GM19468 (cell line): ENCODE data around the gene TGFBR3.

ENCODE experiments used
- ATAC-seq: cut with Tn5 transposase; IDR thresholded peaks from one replicate; pipeline ENCODE4 v1.9.1; 2021; ENCODE audit warnings: mild to moderate bottlenecking, moderate library complexity, moderate number of reproducible peaks; ENCODE audit not compliant: unreplicated experiment; ENCODE audit errors: extremely low read depth

TGFBR3 gene

DNA sequence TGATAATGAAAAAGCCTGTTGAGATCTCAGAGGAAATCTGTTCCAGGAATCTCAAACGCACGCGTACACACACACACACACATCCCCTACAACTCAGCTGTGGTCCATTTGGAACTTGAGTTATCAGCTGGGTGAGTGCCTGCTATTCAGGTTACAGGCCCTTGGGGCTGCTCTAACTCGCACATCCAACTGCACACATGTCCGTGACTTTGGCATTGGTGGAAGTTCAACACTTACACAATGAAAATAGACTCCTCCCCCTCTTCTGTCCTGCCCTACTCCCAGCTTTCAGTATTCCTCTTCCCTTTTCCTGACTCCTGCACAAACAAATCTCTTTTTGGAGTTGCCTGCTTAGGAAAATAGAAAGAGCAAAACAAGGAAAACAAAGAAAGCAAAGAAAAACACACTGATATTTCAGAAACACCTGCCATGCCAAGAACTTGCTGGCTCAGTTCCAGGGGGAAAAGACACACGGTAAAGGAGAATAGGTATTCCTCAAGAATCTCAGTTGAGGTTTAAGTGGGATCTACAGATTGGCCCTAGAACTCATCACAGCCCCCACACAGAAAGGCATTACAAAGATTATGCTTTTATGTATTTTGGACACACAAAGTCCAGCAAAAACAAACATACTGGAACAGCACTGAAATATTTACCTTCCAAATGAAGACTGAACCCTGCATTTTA is 140.9 kb downstream of the TGFBR3 start:
- ATAC-seq: no peak

DNA sequence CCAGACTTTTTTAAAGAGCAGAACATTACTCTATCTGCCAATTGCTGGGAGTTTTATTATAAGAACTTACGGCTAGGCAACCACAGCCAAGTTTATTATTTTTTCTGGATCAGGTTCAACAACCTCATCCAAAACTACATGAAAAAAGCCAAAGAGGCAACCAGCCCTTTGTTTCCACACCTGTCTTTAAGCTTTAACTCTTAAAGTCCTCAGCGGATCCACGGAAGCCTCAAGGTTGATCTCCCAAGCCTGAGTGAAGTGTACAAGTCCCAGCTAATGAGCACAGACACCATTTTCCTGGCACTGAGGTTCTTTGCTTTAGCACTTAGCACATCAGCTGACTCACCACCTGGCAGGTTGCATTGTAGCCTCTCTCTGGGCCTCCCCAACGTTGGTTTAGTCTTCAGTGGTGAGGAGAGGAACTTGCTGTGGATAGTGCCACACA is 143.1 kb downstream of the TGFBR3 start:
- ATAC-seq: no peak

DNA sequence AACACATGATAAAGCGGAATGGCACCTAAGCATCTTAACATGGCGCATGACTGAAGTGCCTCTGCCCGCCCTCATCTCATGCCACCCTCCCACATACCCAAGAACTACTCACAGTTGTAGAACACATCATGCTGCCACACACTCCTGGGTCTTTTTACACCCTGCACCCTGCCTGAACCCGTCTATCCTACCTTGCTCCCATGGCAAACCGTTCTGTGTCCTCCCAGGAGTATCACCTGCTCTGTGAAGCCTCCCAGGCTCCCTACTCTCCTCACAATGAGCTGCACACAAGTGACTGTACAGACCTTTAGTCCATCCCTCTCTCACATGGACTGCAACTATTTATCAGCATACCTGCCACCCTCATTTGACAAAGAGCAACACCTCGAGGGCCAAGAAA is 144.0 kb downstream of the TGFBR3 start:
- ATAC-seq: no peak

DNA sequence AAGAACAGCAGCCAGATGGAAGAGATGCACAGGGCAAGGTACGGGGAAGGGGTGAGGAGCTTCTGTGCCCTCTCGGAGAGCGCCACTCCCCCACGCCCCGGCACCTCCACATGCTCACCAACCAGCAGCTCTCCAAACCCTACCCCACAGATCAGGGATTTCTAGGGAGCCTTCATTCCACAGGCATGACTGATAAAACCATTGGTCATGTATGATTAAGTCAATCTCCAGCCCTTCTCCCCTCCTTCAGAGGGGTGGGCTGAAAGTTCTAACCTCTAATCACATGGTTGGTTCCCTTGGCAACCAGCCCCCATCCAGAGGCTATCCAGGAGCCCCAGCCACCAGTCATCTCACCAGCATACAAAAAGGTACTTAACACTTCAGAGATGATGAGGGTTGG is 144.7 kb downstream of the TGFBR3 start:
- ATAC-seq: no peak

DNA sequence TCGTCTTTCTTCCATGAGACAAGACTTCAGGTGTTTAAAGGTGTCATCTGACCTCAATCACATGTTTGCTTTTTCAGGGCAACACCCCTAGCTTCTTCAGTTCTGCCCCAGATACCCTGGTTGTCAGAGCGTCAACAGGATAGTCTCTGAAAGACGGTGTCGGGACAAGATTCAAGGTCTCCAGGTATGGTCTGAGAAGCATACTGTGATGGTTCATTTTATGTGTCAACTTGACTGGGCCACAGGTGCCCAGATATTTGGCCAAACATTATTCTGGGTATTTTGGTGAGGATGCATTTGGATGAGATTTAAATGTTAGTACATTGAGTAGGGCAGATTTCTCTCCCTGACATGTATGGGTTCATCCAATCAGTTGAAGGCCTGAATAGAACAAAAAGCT is 148.3 kb downstream of the TGFBR3 start:
- no peak for ATAC-seq

DNA sequence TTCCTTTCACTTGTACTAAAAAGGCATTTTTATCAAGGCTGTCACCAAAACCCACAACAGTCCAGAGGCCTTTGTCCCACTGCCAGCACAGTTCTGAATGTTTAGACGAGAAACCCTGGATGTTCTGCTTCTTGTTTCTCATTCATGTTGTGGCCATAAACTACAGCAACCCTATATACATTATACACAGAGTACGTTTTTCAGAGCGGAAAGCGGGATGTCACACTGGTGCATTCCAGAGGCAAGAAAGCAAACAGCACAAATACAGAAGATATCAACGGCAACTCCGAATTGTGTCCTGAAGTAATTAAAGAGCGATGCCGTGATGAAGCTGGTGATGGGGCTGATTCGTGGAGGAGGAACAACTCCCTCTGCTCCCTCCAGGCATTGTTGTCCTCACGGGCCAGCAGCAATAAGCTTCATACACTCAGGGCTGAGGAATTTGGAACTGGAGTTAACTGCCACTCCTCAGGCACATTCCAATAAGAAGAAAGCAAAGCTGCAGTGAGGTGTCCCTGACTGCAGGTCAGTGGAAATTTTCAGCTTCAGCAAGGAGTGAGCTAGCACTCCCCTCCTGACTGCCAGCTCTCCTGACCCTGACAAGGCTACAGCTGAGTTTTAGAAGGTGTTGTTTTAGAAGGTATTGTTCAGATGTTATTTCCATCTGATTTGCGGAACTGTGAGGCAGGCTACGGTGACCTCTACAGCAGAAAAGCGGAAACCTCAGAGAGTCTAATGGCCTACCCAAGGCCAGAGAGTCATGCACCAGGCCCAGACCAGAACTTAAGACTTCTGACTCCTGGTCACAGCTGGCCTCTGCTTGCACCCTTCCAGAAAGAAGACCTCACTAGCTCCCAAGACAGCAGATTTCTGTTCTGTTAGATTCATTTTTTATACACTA is 149.0 kb downstream of the TGFBR3 start:
- no peak for ATAC-seq

DNA sequence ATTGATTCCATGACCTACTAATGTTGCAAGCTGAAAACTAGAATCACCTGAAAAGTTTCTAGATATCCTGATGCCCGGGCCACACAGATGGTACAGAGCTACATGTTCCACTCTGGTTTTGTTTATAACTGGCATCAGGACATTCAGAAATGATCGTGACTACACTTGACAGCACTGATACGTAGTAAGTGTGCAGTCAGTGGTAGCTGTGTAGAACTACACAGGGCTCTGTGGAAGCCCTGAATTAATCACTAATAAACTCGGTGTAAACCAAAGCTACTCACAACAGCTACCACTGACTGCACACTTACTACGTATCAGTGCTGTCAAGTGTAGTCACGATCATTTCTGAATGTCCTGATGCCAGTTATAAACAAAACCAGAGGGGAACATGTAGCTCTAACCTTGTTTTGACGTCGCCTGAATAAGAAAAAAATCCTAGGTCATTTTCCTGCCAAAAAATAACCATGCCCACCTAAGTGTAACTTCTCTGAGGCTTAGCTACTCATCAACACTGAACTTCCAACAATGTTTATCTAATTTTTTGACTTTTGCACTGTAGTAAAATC is 149.7 kb downstream of the TGFBR3 start:
- no peak for ATAC-seq

DNA sequence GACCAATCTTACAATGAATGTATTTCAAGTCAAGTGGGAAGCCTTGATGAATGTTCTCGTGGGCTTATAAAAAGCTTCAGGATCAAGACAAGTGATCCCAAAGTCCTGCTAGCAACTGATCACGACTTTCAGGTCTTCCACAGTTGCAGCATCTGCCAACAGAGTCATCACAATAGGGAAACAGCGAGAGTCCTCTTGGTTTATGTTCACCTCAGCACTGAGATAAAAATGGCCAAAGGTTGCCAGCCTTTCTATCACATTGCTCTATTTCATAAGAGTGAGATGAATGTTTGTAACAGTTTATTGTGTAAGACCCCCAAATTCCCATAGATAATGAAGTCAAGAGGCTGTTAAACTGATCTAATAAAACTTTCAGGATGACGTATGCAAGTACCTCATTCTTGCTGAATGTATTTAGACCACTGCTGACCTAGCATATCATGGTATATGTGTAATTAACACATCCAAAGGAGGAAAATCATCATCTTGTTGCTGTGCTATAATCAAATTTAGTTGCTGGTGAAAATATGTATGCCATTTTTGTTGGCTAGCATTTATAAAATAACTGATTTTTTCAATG is 150.6 kb downstream of the TGFBR3 start:
- no peak for ATAC-seq

DNA sequence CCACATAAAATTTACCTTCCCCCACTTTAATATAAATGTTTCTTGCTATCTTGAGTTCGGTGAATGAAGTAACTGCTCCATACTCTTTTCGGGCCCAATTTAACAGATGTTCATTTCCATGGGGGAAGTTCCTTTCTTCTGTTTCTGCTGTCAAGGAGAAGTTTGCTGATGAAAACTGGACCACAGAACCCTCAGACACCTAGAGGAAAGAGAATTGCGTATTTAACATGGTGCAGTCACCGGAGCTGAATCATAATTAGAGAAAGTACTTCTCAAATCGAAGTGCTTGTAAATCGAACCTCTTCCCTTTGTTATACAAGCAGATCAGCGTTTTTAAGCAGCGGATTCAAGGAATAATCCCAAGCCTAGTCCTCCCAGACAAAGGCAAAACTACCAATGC is 151.2 kb downstream of the TGFBR3 start:
- no peak for ATAC-seq

DNA sequence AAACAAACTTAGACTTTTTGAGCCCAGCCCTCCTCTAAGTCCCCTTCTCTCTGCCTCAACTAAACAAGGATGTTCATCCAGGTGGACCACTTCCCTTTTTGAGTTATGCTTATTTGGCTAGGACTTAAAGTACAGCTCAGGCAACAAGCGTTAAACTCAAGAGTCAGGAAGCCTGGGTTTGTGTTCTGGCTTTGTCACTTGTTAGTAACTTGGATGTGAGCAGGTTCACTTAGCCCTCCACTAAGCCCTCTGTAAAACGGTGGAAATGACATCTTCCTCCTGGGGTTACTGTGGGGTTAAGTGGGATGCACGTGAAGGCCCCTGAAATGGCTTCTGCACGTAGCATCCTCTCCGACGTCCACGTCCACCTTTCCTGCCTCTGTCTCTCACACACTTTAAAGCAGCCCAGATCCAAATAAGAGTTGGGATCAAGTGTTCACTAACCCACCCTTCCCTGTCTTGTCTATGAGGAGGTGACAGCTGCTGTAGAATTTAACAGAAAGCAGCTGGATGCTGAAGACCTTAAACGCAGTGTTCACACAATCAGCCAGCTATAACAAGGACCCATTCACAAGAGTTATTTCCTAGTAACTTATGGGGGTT is 152.7 kb downstream of the TGFBR3 start:
- ATAC-seq: no peak

DNA sequence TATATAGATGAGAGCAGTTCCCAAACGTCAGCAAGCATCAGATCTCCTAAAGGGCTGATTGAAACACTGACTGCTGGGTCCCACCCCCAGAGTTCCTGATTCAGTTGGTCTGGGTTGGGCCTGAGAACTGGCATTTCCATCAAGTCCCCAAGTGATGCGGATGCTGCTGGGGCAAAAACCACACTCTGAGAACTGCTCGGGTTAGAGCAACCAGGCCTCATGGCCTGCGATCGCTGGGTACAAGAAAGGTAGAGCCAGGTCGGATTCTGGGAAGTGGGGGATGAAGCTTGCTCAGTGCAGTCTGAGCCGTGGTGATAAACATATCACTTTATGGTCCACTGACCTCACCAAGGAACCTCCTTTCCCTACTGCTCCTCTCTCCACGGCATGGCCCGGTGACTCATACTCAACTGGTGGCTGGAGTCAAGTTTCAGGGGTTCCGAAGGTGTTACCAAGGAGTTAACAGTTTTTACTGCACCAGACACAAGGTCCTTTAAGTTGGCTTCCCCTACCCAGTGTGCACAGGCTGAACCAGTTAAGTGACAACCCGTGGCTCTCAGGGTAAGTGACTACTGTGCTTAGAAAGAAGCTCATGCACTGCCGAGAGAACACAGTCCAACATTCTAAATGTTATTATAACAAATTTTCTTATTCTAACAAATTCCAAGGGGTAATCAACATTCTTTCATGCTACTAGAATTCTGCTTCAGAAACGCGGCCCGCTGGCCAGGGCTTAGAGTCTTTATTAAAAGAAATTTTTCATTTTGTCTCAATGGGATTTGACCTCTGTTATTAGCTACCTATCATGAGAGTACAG is 153.5 kb downstream of the TGFBR3 start:
- ATAC-seq: no peak

DNA sequence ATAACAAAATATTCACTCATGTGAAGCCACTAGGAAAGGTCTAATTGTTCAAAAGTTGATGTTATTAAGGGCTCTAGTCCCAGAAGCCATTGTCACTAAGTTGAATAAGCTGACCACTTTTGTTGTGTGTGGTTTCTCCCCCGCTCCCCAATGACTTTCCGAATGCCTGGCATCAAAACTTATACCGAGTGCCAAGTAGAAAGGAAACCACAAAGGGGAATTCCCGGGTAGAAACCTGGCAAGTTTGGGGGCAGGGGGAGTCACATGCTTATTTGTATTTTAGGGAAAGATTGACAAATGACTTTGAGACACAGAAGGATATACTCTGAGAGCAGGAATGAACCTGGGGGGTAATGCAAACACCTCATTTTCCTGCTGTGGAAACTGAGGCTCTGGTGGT is 154.1 kb downstream of the TGFBR3 start:
- no peak for ATAC-seq

DNA sequence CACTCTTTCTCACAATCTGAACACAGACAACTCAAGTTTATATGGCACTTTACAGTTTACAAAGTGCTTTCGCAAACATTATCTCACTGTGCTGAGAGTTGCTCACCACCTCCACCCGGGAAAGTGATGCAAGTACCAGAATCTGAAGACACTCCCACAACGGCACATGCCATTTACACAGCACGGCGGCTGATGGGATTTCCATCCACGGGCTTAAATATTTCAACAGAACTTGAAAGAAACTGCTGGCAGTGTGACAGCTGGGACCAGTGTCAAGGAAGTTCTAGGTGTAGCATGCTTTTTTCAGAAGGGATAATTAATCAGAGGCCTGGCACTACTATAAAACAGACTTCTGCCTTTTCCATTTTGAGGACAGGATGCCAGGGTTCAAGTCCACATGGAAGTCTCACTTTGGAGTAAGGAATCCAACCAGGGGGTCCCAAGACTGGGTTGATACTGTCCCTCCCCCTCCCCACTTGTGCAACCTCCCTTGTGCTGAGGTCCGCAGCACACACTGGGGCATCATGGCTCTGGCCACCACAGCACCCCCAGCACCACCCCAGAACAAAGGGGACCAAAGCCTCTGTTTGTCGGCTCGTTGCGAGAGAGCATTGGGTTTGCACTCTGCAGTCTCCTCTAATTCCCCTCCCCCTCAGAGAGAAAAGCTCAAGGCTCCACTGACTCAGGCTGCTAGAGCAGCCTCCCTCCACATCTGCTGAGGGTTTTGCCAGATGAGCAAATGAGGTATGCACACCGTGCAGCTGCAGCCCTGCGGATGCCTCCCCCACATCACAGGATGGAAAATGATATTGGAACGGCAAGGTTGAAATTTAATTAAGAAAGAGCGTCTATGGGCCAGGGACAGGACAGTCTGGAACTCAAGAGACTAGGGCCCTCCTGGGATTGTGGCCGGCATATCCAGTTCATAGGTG is 154.9 kb downstream of the TGFBR3 start:
- no peak for ATAC-seq

DNA sequence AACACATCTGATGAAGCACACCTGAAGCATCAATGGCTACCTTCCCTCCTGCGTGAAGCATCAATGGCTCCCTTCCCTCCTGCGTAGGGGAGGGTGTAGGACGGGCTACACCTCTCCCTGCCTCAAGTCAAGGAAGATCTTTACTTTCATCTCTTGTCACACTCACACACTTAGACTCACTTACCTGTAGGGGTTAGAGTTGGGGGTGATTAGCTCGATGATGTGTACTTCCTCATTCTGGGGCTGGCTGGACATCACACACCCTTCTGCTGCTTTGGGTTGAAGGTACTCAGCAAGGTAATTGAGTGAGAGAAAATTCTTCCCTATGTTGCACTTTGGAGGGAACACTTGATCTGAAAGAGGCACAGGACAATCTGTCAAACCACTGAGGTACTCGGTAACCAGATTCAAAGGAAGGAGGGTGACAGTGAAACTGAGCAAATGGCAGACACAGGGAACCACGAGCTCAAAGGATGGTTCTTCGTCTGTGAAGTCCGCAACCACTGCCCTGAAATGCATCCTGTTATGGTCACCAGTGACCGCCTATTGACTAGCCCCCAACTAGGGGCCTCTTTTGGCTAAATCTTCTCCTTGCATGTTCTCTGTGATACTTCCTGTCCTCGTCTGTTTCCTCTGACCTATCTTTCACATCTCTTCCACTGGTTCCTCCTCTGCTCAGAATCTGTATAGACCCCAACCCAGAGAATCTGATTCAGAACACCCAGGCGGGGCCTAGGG is 156.2 kb downstream of the TGFBR3 start:
- ATAC-seq: no peak

DNA sequence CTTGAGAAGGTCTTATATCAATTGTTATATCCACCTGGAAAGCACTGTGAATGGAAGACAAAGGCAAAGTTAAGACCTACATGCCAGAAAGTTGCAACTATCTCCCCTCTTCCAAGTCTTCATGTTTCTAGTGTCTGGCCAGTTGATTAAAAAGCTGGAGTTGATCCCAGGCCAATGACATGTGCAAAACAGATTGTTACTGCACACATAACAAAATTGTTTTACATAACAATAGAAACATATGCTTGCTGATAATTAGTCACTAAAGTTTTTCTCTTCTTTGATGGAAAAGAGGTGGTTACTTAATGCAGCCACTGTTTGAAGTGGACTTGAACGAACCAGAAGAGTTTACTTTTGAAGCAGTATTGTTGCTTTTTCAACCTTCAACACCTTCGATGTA is 158.2 kb downstream of the TGFBR3 start:
- ATAC-seq: no peak

DNA sequence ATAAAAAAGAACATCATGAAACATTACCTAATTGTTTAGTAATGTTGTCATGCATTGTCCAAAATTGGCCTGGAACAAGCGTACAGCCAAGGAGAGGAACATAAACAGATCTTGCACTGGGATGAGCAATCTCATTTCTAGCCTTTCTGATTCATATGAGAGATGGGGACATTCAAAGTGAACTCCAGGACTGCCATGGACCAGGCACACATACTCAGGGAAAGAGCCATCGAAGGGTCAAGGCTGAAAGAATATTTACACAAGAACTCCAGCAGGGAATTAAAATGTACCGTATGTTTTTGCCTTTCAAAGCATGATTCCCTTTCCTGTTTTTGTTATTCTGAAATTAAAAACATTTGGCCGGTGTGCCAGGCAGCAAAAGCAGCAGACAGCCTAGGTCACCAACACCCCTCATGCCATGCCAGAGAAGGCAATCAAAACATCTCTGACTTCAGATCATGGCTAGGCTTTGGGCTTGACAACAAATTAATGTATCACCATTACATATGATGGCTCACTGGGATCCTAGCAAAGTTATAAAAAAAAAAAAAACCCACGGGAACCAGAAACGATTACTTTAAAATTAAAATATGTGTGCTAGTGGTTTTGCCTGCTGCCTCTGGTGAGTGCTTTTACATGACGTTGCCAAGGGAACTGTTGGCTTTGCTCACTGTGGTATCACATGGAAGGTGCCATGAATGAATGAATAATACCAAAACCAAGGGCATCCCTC is 159.8 kb downstream of the TGFBR3 start:
- ATAC-seq: no peak

DNA sequence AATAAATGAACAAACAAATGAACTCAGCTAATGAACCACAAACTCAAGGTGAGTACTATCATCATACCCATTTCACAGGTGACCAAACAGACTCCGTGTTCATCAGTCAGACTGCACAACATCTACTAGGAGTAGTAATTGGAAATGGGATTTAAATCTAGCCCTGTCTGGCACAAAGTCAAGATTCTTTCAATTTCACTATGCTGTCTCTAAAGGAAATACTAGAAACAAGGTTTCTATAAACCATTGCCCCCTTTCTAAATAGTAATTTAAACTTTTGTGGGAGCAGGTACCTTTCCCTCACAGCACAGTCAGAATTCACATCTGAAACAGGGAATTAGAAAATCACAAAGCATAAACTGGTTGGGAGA is 160.3 kb downstream of the TGFBR3 start:
- ATAC-seq: no peak
